ENCODE results near the gene NEK6. TPM values are rescaled to one million over a fixed set of nuclear protein-coding genes. Genes with fewer than 3 reads are reported as not detected.

The NEK6 gene
- total and polyA plus RNA-seq, 2 of the 8 experiments (the other 6 are each of a cell fraction or from before 2014, with no cell fraction given) = 17.7 to 19.7 TPM

DNA sequence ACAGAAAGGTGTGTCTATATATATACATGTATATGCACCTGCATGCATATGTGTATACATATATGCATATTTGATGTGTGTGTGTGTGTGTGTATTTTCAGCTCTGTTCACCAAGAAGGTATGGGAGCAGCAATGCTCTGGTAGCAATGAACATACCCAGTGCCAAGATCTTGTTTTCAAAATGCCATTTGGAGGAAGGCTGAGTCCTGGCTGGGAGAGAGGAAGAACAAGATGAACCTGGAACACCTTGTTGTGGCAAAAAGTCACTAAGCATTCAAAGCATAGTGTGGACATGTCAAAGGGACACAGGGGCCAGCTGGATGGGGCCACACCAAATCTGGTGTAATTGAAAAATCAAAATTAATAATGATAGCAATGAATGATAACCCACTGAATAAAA, 31.8 kb upstream of the NEK6 start:
- Histone ChIP-seq H3K4me1 (replicated peaks in 1 of 4; ENCODE audit: control insufficient read depth in 3 of 4, insufficient read depth in 4 of 4, low read length in 3 of 4) (no peaks in the 10 kb centered on the region), H3K18ac (ENCODE audit: extremely low read depth, low read length) (no peak overlapping the region), H2BK5ac (ENCODE audit: low read depth, low read length) (no peak overlapping the region), H3K4ac (replicated peaks; ENCODE audit: insufficient read length, low read depth, low read length) (no peak overlapping the region), H4K91ac (replicated peaks; ENCODE audit: insufficient read length, low read length) (no peak overlapping the region), H3K79me2 (ENCODE audit: control insufficient read depth in 1 of 2, insufficient read depth in 2 of 2, low read length in 2 of 2) (no peaks in the 10 kb centered on the region), H3K56ac (replicated peaks; ENCODE audit: insufficient read length, low read depth, low read length) (no peak overlapping the region), H2BK120ac (replicated peaks; ENCODE audit: low read depth, low read length) (no peak overlapping the region), H2AK5ac (ENCODE audit: low read depth, low read length) (no peak overlapping the region), H3K14ac (ENCODE audit: insufficient read length) (no peak overlapping the region), H3K4me3 (ENCODE audit: extremely low read depth in 1 of 4, insufficient read depth in 2 of 4, low read depth in 3 of 4, low read length in 4 of 4) (no peak overlapping the region), H4K20me1 (replicated peaks in 1 of 2; ENCODE audit: control insufficient read depth in 1 of 2, insufficient read depth in 2 of 2, low read length in 2 of 2) (no peaks in the 10 kb centered on the region), H3K23ac (ENCODE audit: insufficient read length) (no peak overlapping the region), H2BK12ac (ENCODE audit: low read depth, low read length) (no peak overlapping the region), H4K5ac (ENCODE audit: insufficient read length, low read depth, low read length) (no peak overlapping the region), H3K23me2 (ENCODE audit: low read depth, low read length) (no peaks in the 10 kb centered on the region), H4K8ac (ENCODE audit: extremely low read depth, insufficient read depth, low read length) (no peak overlapping the region), H3K79me1 (ENCODE audit: low read depth, low read length) (no peaks in the 10 kb centered on the region), H3K27ac (ENCODE audit: low read depth, low read length) (no peak overlapping the region), H2BK15ac (ENCODE audit: low read length) (no peak overlapping the region), H2BK20ac (ENCODE audit: low read length) (no peak overlapping the region), H3K9ac (replicated peaks in 1 of 4; ENCODE audit: extremely low read depth in 1 of 4, low read depth in 3 of 4, low read length in 3 of 4) (no peak overlapping the region), H3K9me3 (ENCODE audit: insufficient read depth in 2 of 2, low read depth in 1 of 2, low read length in 1 of 2) (0 out of 4 replicates have a peak, but pooled peaks cover 0 to 4% of the 10 kb centered on the region in 2 experiments), H2AFZ (ENCODE audit: low read length) (no peak overlapping the region), H3K36me3 (ENCODE audit: control insufficient read depth in 2 of 4, insufficient read depth in 4 of 4, low read length in 3 of 4) (no peaks in the 10 kb centered on the region), H3K27me3 (replicated peaks in 1 of 4; ENCODE audit: control insufficient read depth in 3 of 4, extremely low read depth in 1 of 4, insufficient read depth in 3 of 4, low read length in 3 of 4) (no peaks in the 10 kb centered on the region), H3K4me2 (ENCODE audit: insufficient read depth in 1 of 2, low read depth in 2 of 2, low read length in 2 of 2) (no peak overlapping the region)
- FAIRE-seq = no peak
- CTCF ChIA-PET (ENCODE audit: partially characterized antibody) = interaction anchor here (2.9 kb wide), 1 partner anchor 99 kb away, joined by 11 read pairs; no protein-coding TSS in a partner anchor
- DNase-seq (ENCODE audit: low read depth in 1 of 2, low spot score in 2 of 2) = no peak
- TF ChIP-seq KDM5A (IDR thresholded peaks at IDR 0.05; ENCODE audit: low read length) (no peak), KDM4A (IDR thresholded peaks at IDR 0.05; ENCODE audit: low read depth, low read length, severe bottlenecking) (no peak)
- TF ChIP-seq, protein P1, sequence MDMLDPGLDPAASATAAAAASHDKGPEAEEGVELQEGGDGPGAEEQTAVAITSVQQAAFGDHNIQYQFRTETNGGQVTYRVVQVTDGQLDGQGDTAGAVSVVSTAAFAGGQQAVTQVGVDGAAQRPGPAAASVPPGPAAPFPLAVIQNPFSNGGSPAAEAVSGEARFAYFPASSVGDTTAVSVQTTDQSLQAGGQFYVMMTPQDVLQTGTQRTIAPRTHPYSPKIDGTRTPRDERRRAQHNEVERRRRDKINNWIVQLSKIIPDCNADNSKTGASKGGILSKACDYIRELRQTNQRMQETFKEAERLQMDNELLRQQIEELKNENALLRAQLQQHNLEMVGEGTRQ (IDR thresholded peaks at IDR 0.05; ENCODE audit: low read length) = no peak
- POLR2A ChIA-PET (ENCODE audit: partially characterized antibody) = no interaction called here

Data from H1 (cell line).